Left renal cortex interstitium (tissue), 4 donors: ENCODE data around the gene MAP3K19. TPM values are rescaled to one million over a fixed set of nuclear protein-coding genes. Genes with fewer than 3 reads are reported as not detected.
A peak's percentile ranks its signal among the peaks of the same experiment; 100 is the strongest.

Source experiments
- DNase-seq, 4 donors: peaks; one replicate each; pipeline ENCODE4 v3.0.0-alpha.2; 2013; ENCODE audit warnings: low read depth in 4 of 4, low spot score in 2 of 4, missing footprints in 1 of 4
- polyA plus RNA-seq, 4 donors: library from polyadenylated mRNA; unstranded; fragments of 120-200 nt; gene quantifications; one replicate each; pipeline ENCODE4 v1.2.1, GENCODE V29; 2013; ENCODE audit not compliant: insufficient read length in 4 of 4

MAP3K19 gene
- polyA plus RNA-seq, 4 donors, result 0.33 to 0.47 (median 0.36) TPM

- no peak for DNase-seq
Observed at GRCh38 chr2:134934641-134935040, 112.6 kb downstream of the MAP3K19 start.

DNA sequence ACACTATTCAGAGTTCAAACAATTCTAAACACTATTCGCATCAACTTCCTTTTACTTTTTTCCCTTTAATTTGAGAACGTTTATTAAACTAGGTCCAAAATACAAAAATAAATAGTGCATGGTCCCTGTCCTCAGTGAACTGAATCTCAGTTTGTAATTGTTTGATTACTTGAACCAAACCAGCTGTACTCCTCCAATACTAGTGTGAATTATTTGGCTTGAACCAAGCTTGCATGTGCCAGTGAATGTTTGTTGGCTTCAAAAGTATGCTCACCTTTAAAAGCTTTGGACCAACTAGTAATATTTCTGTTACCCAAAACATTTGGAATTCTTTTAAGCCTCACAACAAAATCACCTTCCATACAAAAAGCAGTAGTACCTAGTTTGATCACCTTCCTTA, 113.1 kb downstream of the MAP3K19 start:
- DNase-seq, result no peak

GRCh38 chr2:134933732-134934131, 113.5 kb downstream of the MAP3K19 start:
- no peak for DNase-seq

DNA sequence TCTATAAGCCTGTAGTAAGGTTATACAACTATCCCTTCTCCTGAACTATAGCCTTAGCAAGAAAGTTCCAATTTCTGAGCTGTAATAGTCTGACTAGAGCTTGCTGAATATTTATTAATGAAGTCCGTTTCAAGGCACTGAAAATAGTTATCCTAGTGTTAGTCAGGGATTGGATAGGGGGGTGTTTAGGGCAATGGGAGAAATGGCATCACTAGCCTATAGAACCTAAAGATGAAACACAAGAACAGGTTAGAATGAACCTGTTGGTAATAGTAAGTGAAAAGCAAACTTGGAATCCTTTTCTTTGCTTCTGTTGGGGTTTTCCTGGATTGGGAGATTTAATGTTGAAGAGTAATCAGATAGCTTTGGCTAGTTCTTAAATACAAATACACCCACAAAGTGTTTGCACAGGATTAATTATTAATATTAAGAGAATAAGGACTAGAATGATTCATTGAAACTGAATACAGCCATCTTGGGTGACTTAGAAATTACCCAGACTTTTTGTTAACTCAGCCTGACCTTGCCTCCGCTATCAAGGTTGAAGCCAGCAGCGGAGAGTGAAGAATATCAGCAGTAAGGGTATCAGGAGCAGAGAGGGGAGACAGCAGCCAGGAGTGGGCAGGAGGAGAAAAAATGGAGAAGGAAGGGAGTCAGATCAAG, 114.3 kb downstream of the MAP3K19 start:
- no peak for DNase-seq

DNA sequence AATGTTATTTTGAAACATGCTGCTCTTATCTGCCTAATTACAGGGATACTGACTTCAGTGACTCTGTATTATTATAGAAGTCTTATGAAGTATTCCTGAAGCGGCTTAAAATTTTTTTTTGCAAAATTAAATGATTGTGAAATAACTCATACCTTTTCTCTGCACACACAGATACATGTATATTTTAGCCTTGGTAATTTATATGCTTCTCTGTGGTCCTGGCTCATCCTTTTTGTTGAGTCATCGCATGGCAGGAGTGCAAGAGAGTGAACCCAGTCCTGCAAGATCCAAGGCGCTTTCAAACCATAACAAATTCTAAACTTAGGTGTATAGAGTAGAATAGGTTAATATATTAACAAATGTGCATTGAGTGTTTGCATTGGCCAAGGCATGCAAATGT, 120.1 kb downstream of the MAP3K19 start:
- no peak for DNase-seq

DNA sequence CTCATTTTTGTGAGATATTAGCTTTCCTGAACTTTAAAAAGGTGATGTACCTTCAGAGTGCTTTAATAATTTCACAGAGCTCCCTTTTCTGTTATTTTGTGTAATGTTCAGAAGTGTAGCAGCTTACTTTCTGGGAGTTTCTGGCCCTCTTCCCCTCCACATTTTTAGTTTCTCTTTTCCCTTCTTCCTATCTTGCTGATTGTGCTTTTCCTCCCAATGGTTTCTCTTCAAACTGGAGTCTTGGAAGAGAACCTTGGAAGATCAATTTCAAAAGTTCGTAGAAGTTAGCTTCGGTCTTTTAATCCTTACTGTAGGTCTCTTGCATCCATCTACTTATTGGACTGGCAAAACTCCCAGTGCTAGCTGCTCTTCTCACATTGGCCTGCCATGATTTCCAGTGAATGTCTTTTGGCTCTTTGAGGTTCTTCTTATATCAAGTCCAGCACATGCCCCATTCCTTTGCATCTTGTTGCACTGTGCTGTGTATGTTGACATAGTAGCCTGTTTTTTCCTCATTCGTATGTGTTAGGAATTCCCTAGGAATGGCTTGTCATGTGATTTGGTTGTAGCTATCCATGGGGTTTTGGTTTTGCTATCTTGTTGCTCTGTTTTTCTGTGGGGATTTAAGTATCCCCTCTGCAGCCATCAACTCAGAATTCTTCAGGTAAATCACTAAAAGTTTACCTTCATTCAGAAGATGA, 120.9 kb downstream of the MAP3K19 start:
- DNase-seq, result no peak

DNA sequence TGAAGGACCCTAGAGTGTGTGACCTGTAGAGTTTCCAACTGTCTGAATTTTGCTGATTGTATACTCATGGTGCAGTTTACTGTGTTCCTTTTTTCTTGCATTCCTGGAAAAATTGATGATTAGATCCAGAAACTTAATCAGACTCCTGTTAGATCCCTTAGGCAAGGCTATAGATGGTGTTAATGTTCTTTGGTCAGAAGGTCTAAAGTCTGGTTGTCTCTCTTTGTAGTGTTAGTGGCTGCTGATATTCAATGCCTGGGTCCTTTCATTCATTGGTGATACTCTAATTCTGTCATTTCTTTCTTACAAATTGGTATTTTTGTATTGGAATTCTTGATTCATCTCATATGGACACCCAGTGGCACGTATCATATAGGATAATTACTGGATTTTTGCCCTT, 122.3 kb downstream of the MAP3K19 start:
- no peak for DNase-seq

DNA sequence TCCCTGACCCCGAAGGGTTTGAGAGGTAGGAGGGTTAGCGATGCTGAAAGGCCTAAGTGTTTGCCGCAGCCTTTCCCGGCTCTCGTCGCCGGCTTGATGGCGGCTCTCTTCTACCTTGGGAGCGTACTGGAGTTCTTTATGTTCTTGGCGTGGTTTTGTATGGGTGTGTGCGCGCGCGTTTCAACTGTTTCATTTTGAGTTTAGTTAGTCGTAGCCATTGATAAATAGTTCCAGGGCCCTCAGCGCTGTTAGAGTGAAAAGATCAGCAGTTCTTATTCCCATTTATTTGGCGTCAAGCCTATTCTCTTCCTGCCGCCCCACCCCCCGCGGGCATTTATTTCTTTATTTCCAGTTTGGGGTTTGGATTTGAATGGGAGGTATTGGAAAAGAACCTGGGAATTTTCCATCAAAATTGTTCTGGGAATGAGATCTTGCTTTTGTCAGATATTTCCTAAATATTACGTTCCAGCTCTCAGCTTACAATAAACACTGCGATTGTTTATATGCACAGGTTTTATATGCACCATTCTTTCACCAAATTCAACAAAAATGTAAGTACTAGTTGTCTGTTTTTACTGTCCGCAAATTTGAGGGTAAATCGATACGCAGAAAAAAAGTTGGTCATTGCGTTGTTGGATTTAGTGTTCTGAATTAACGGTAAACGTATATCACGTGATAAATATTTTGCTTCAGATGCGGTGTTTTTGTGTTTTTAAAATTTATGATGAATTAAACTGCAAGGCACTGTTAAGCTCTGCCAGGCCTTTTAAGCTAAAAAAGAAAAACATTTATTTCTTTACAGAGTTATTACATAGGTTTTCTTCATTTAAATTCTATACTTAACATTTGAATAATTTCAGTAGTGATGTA, 127.7 kb downstream of the MAP3K19 start:
- DNase-seq, result peak in 2 of 4 donors; percentile 11 to 39

DNA sequence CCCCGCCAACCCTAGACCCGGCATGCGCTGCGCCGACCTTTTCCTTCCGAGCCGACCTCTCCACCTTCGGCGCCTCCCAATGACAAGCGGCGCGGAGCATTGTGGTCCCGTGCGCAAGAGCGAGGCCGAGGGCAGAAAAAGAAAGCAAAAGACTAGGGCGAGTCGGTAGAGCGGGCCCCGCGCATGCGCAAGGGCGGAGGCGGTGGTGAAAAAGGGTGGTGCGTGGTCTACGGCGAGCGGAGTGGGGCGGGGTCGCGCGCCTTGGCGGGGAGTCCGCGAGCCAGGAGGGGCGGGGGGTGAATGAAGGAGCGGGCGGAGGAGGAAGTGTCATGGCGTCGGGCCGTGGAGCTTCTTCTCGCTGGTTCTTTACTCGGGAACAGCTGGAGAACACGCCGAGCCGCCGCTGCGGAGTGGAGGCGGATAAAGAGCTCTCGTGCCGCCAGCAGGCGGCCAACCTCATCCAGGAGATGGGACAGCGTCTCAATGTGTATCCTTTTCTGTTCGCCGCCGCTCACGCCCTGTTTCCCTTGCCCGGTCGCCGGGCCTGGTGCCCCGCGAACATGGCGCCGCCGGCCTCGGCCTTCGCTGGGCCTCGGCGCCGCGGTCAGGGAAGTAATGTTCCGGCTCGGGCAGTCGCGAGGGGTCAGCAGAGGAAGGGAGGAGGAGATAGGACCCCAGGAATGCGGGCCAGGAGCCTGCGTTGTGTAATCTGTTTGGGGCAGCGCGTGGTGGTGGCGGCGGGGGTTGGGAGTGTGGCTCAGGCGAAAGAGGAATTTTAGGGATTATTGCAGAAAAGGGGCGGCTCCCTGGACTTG, 128.5 kb downstream of the MAP3K19 start, which contains the start of gene CCNT2:
TSS of gene CCNT2 (plus strand) at position 297 of the 815 bp plus-strand sequence. CDS start at position 330, 33 bp downstream.
- peak in 3 of 4 donors; percentile 97 to 99 (median 98) for DNase-seq

DNA sequence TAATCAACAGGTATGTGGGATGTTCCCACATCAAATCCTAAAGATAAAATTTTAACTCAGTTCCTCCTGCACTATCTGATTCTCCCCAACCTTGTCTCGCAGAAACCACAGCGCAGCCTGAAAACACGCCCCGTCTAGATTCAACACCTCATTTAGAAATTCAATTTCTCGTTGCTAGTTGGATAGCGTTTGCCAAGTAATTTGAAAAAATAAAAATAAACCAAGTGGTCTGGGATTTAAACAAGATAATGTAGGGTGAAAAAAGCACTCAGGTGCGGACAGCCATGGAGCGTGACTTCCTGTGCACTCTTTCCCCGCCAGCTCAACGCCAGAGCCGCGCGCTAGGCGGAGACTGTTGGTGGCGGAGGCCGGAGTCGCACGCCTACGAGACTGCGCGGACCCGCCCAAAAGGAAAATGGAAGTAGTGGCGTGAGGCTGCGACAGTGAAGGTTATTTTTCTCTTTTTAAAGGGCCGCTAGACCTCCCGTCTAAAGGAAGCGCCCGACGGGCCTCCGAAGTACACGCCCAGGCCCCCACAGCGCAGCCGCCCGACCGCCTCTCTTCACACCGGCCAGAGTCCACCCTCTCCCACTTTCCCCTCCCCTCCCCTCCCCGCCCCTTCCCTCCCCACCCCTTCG, 129.2 kb downstream of the MAP3K19 start:
- DNase-seq, result peak; percentile 78 to 90 (median 84)

- no peak for DNase-seq
Observed at GRCh38 chr2:134917360-134917865, 129.8 kb downstream of the MAP3K19 start.

Other genes starting within 250 kb of the MAP3K19 start
- gene ACMSD, start 208.8 kb downstream of the MAP3K19 start, polyA plus RNA-seq, result 10 to 100 TPM; 30.0 to 42.3 (median 38.6) TPM
- gene CCNT2, start 128.6 kb downstream of the MAP3K19 start, polyA plus RNA-seq, result 10 to 100 TPM; 48.7 to 80.2 (median 61.5) TPM
- gene RAB3GAP1, start 4.8 kb upstream of the MAP3K19 start, polyA plus RNA-seq, result 10 to 100 TPM; 45.6 to 60.2 (median 52.5) TPM